NCI-H226 (cell line): ENCODE measurements around the gene OSBPL6.

Experiments
- DNase-seq: peaks from one replicate; pipeline ENCODE4 v3.0.0-alpha.2; 2015

Gene OSBPL6

DNA sequence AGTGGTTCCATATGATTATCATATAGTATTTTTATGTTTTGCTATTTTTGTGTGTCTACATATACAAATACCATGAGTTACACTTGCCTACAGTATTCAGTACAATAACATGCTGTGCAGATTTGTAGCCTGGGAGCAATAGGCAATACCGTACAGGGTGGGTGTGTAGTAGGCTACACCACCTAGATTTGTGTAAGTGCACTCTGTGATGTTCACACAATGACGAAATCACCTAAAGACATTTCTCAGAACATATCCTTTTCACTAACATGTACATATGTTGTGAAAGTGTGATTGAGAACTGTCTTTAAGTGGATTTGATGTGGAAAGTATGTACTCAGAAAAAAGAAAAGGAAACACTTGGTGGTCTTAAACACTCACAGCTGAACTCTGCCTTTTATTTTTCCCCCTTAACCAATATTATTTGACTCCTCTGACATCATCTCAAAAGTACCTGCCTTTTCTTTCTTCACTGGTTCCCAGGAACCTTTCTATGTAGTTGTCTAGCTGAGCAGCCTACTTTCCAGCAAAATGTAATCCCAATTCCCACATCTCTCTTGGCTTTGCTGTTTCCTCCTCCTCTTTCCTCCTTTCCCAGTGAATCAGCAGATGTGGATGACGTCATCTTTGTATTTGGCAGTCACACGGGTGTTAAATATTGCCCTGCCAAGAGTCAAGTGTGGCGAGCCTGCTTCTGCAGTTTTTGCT is 47.7 kb downstream of the OSBPL6 start:
- DNase-seq: peak; percentile 90

DNA sequence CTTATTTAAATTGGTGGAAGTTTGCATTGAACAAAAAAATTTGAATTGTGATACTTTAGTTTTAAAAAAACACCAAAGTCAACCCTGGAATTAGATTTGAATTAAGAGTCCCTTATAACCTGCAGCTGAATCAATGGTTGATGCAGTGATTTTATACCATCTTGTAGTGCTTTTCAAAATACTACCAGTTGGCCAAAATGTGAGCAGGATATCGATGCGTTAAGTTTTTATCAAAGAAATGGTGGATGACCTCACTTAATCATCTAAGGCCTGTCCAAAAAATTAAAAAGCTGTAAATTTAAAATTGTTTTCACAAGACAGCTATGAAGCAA is 48.2 kb downstream of the OSBPL6 start:
- DNase-seq: no peak

DNA sequence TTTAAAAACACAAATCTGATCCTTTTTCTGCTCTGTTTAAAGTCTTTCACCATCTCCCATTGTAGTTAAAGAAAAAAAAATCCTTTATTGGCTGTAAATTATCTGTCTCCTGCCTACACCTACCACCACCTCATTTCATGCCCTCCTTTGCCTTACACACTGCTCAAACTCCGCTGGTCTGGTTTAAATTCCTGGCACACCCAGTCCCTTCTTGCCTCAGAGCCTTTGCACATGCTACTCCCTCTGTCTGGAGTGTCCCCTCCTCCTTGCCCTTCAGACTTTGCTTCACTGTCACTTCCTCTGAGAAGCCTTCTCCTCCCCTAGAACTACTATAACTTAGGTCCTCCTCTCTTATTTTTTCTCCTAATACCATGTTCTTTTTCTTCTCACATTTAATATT is 49.6 kb downstream of the OSBPL6 start:
- DNase-seq: no peak

DNA sequence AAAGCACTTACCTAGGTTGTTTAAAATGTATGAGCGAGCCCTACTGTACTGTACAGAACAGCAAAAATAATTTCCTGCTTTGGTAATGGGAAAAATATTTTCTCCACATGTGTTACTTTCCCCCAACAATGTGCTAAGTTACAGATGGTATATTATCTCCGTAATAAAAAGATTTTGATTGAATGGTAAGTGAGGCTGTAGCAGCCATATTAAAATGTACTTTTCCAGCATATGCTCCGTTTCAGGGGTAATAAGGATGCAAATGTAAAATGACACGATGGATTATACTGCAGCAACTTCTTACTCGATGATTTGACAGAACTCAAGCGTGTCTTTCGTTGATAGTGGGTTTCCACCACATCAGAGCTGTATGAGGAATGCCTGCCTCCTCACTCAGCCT is 50.5 kb downstream of the OSBPL6 start:
- no peak for DNase-seq

DNA sequence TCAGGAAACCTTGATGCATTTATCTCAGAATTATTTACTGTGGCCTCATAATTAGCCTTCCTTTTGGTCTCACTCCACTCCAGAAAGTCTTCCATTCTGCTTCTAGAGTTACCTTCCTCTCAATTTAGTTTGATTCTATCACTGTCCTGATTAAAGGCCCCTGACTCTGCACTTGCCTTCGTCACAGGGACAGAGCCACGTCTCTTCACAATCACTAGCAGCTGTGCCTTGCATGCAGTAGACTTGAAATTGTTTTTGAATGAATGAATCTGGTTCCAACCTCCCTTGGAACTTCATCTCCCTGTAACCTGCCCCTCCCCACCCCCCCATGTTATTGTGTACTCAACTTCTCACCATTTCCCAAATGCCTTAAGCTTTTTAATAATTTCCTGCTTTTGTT is 52.4 kb downstream of the OSBPL6 start:
- DNase-seq: no peak

DNA sequence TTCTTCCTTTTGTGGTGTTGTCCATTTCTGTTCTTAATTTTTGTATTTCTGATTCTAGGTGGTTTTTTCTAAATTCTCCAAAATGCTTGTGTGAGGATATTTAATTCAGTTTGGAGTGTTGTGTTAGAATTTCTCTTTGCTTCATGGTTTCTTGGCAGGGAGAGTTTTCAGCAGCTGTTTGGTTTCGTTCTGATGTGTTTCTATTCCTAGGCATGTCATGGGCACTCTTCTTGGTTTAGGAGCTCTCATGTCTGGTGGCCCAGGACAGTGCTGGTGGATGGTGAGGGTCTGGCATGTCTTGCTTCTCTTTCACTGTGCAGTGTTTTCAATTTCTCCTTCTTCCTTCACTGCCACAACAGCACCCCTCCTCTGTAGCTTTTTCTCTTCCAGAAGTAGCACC is 52.9 kb downstream of the OSBPL6 start:
- DNase-seq: no peak

DNA sequence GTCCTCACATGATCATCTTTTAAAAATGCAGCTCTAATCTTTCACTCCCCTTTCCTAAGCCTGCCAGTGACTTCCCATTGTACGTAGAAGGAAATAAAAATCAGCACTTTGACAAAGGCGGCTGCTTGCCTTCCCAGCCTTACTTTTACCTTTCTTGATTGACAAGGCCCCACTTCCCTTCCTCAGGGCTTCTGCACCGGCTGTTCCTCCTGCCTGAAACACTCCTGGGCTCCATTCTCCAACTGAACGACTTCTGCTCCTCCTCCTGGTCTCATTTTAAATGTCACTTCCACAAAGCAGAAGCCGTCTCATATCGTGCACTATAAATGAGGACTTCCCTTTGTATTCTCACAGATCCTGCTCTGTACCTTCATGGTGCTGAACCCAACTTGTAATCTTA is 56.1 kb downstream of the OSBPL6 start:
- no peak for DNase-seq

DNA sequence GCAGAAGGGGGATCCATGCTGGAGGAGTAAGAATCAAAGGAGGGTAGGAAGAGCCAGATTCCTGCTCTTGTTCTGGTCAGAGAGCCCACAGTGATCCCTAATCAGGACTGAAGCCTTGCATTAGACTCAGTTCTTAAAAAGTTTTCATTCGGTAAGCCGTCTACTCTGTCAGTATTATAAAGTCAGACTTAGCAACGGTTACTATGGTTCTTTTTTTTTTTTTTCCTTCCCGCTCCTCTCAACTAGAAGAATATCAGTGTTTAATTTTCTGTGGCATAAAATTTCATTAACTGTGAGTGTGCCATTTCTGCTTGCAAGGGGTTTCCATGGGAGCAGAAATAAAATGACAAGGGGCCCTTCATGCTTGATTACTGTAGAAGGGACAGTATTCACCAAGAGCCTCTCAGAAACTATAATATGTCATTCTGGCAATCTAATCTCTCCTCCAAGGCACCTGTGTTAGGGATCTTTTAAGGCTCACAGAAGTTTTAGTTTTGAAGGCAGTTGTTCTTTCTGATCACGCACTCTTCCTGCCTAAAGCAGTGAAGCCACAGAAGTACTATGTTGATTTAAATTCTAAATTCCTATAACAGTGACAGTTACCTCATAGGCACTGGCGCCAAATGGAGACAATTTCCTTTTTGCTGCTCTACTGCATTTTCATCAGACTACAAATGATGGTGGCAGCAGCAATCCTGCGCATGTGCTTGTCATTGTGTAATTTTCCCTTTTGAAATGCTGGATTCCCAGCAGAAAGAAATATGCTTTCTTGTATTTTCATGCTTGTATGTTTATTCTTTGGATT is 57.0 kb downstream of the OSBPL6 start:
- no peak for DNase-seq

DNA sequence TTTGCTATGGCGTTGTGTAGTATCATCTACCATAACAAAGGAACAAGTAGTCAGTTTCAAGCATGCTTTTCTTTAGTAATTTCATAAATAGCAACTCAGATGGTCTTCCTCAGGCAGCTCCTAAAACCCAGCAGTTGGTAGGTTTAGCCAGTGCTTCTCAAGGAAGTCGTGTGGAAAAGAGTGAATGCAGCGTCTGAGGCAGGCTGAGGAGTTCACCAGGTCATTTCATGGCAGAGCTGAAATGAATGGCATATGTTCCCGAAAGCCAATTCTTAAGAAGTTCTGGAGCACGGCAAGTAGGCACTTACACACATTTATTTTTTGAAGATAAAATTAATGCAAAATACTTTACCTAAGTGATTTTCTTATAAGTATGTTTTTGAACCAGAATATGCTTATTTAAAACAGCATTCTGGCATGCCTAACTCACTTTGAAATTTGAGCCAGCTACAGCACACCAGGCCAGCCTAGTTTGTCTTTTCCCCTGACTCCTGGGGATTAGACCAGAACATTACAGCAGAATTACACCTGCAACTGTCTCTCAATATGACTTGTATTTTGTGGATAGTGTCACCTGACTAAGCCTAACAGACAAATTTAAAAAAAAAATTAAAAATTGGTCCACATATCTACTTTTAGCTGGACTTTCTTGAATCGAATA is 62.2 kb downstream of the OSBPL6 start:
- DNase-seq: no peak

DNA sequence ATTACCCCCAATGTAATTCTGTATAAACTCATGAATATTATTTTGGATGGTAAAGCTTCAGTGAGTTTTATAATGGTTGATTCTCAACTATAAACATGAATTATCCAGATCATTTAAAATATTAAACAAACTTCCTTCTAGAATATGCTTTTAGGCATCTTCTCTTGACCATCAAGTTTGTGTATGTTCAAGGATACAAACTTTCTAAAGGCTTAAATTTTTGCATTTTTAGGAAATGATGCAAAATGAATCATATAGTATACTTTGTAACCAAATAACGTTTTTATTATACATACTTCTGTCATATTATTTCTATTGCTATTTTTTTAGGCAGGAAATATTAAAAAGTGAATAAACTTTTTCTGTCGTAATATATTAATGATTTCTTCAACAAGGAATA is 62.8 kb downstream of the OSBPL6 start:
- no peak for DNase-seq

DNA sequence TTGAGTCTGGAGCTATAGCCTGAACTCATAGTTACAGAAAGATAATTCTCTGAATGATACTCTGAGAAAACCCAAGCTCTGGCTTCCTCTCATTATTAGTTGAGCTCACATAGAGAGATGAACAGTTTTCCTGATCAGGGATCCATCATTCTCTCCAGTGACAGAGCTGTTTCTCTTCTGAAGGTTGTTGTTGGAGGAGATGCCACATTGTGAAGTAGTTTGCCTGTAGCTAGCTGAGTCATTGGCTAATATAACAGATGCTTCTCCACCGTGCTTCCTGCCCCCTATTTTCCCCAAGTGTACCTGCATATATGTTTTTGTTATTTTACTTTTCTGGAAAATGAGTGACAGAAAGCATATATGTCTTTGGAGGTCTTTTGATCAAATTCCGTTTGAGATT is 64.6 kb downstream of the OSBPL6 start:
- DNase-seq: no peak

DNA sequence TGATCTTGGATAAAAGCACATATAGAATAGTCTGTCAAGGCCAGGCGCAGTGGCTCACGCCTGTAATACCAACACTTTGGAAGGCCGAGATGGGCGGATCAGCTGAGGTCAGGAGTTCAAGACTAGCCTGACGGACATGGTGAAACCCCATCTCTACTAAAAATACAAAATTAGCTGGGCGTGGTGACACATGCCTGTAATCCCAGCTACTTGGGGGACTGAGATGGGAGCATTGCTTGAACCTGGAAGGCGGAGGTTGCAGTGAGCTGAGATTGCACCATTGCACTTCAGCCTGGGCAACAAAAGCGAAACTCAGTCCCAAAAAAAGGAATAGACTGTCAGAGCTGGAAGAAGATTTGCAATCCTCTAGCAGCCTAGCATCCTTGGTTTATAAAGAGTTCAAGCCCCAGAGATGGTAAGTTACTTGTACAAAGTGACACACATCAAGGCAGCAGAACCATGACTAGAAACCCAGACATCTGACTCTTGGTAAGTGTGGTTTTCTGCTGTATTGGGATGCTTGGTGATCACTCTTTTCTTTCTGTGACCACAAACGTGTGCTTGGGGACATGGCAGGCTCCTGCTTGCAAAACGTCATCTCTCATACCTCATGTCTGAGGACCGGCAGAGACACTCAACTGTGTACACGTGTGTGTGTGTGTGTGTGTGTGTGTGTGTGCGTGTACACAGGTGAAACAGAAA is 69.0 kb downstream of the OSBPL6 start:
- no peak for DNase-seq

DNA sequence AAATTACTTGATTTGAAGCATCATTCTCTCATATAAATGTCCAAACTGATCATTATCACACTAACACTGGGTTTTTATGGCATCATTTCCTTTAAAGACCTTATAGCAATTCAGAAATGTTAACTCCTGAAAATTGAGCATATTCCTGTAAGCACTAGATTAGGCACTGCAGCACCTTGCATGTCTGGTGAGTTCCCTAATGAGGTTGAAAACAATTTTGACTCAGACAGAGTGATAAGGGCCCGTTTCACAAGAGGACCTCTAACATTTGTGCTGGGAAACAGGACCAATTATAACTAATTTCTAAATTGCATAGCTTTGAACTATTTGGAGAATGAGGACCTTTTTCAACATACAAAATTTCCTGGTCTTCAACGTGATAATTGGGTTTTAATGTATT is 69.9 kb downstream of the OSBPL6 start:
- DNase-seq: no peak

DNA sequence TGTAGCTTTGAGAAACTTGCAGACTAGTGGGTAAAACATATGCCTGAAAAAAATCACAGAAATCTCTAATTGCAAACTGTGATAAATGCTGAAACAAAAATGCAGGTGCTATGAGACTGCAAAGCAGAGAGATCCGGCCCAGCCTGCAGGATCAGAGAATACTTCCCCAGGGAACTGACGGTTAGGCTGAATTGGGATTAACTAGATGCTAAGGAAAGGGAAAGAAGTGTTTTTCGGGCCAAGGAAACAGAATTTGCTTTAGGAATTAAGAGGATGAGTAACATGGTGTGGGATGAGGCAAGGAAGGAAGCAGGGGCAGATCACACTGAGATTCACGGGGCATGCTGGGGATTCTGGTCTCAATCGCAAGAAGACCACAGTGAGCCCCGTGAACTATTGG is 71.5 kb downstream of the OSBPL6 start:
- no peak for DNase-seq

DNA sequence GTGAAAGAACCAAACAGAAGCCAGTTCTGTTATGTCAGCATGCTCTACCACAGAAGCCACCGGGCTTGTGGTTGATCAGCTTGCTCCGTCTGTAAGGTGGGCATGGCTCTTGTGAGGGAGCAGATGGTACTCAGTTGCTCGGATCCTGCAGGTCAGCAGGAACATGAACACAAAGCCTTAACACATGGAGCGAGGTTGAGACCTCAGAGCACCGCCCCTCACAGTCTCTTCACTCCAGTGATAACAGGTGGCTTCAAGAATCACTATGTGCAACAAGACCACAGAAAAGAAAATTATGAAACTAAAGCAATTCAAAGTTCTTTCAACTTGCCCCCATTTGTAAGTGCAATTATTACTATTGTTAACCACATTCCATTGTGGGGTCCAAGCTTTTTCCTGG is 72.1 kb downstream of the OSBPL6 start:
- no peak for DNase-seq

DNA sequence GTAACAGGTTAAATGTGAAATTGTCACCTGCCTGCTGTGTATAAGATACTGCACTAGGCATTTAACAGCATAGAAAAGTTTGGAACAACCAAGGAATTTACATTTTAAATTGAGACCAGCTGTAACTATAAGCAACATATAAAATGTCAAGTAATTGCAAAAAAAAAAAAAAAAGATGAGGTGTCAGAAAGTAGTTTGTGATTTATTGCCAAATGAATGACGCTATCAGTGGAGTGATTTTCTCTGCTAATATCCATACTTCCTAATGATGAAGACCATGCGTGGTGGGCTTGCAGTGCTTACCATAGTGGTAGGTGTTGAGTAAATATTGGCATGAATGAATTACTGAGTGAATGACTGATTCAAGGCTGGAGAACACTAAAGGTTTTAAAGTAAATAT is 73.3 kb downstream of the OSBPL6 start:
- no peak for DNase-seq

DNA sequence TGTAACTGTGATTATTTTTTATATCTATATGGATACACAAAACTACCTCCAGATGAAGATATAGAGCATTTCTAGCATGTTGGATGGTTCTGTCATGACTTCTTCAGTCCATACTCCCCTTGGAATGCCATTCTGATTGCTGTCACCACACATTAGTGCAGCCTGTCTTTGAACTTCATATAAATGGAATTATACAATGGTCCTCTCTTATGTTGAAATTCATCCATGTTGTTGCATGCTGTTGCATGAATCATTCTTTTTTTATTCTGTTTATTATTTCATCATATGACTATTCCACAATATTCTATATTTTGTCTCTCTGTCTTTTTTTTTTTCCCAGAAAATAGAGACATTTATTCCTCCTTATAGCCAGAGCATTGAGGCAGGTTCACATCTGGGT is 74.1 kb downstream of the OSBPL6 start:
- no peak for DNase-seq

DNA sequence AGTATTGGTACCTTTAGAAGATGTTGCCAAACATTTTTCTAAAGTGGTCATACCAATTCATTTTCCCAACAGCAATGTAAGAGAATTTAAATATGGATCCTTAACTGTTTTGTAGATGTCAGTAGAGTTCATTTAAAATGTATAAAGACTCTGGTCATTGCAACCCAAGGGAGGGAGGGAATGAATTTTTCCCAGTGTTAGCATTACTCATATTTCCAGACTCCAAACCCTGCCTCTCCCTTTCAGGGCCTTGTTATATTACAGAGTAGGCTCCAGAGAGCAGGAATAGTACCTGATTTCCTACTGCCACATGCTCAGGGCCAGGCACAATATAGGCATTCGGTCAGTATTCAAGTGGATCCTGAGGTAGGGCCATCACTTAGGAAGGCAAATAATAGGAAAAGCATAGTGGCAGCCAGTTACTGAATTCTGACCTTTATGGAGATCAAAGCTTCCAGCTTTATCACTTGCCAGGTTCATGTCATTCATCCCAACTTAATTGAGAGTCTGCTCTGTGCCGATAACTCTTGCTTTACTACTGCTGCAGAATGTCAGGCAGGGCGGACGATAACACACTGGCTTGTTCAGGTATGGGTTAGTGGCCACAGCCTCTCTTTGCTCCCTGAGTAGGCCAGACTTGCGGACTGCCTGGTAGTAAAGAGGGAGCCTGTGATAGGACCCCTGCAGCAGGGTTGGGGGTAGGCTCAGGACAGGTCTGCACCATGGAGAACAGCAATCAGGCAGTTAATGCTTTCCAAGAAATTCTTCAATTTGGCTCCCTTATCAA is 75.3 kb downstream of the OSBPL6 start:
- no peak for DNase-seq

DNA sequence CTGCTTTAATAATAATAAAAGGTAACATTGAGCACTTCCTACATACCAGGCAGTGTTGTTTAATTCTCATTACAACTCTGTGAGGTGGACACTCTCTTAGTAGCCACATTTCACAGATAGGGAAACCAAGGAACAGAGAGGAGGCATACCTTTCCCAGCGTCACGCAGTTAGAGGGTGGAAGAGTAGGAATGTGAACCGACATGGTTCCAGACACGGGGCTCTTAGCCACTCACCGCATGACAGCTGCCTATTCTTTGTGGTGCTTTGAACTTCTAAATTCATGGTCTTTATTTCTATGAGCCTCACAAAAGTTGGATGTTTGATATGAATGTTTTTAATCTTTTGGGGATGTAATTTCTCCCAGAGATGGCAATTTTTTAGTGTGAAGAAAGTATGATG is 76.0 kb downstream of the OSBPL6 start:
- DNase-seq: no peak

DNA sequence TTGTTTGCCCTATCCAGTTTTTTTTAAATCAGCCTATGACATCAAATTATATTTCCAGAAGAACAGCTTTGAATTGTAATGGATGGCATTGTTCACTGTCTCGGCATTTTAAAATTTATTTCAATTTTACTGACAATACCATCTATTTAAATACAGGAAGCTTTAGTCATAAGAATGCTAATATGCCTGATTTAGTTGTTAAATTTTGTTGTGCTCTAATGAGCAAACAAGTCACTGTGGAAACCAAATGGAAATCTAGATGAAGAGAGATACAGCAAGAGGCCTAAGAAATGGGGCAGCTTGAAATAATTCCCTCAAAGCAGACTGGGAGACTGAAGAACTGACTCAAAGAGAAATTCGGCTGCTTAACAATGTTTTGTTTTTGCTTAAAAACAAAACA is 76.8 kb downstream of the OSBPL6 start:
- no peak for DNase-seq

DNA sequence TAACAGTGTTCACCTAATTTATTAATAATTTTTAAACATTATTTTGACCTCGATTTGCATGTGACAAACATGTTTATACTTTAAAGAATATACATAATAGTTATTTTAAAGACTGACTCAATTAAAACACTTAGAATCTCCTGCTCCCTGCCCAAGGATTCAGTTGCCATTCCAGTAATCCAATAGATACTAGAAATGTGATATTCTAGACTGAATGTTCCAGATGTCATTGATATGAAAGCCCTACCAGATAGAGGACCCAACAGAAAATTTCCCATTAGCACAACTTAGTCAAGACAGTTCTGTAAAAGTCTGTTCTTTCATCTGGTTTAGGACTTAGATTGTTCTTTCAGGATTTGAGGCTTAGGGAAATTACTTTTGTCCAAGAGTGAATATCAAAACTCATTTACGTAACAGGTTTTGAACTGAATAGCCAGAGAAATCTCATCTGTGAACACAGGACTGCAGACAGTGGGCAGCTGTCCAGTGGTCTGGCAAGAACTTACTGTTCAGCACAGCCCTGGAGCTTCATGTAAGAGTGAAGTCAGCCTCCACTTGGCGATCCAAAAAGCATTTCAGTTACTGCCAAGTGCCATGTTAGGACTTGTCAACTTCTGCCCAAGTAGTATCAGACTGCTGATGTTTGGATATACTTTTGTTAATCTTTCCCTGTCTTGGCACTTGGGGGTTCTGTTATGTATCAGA is 77.5 kb downstream of the OSBPL6 start:
- DNase-seq: no peak

DNA sequence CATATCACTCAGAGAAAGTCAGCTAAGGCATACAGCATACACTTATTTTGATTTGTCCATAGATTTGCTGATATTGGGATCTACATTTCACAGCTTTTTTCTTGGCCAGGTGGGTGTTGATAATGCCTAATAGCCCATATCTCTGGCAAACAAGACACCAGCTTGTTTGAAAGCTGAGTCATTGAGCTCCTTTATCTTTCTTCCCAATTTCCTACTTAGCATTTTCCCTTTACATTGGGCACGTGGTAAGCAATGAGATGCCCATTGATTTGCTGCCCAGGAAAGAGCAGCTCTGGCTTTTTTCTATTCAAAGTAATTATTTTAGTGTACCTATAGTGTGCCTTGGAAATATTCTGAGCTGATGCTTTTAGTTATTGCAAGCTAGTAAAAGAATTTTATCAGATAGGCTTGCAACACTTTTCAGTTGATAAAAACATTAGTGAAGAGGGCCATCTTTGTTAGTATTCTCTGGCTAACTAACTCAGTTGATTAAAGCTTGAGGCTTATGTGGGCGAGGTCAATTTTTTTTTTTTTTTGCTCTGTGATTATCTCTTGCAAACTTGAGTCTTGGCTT is 79.6 kb downstream of the OSBPL6 start:
- DNase-seq: peak; percentile 12
